Ishikawa (cell line): ENCODE measurements around the gene CACNA1H.

Experiments used
- CEBPB ChIP-seq: IDR thresholded peaks from 2 replicates; pipeline ENCODE4 v1.6.1; 2012
- CREB1 ChIP-seq: IDR thresholded peaks from 2 replicates; pipeline ENCODE4 v1.6.1; 2012; ENCODE audit warnings: low read depth
- EGR1 ChIP-seq: IDR thresholded peaks from 2 replicates; pipeline ENCODE4 v1.6.1; 2012
- EP300 ChIP-seq: IDR thresholded peaks from 2 replicates; pipeline ENCODE4 v1.6.1; 2012; ENCODE audit warnings: borderline replicate concordance
- FOXM1 ChIP-seq: IDR thresholded peaks from 2 replicates; pipeline ENCODE4 v1.6.1; 2012; ENCODE audit warnings: low read depth, borderline replicate concordance
- MAX ChIP-seq: IDR thresholded peaks from 2 replicates; pipeline ENCODE4 v1.6.1; 2012
- NFIC ChIP-seq: IDR thresholded peaks from 2 replicates; pipeline ENCODE4 v1.6.1; 2012
- RAD21 ChIP-seq: IDR thresholded peaks from 2 replicates; pipeline ENCODE4 v1.6.1; 2012; ENCODE audit warnings: low read depth
- REST ChIP-seq: IDR thresholded peaks from 2 replicates; pipeline ENCODE4 v1.6.1; 2012; ENCODE audit warnings: low read depth, mild to moderate bottlenecking
- TAF1 ChIP-seq: IDR thresholded peaks from 2 replicates; pipeline ENCODE4 v1.6.1; 2012; ENCODE audit warnings: low read depth, mild to moderate bottlenecking
- TCF12 ChIP-seq: IDR thresholded peaks from 2 replicates; pipeline ENCODE4 v1.6.1; 2012; ENCODE audit warnings: low read depth
- TEAD4 ChIP-seq: IDR thresholded peaks from 2 replicates; pipeline ENCODE4 v1.6.1; 2012
- USF1 ChIP-seq: IDR thresholded peaks from 2 replicates; pipeline ENCODE4 v1.6.1; 2012
- YY1 ChIP-seq: IDR thresholded peaks from 2 replicates; pipeline ENCODE4 v1.6.1; 2012; ENCODE audit warnings: low read depth
- ZBTB7A ChIP-seq: IDR thresholded peaks from 2 replicates; pipeline ENCODE4 v1.6.1; 2012; ENCODE audit warnings: low read depth

The CACNA1H gene

DNA sequence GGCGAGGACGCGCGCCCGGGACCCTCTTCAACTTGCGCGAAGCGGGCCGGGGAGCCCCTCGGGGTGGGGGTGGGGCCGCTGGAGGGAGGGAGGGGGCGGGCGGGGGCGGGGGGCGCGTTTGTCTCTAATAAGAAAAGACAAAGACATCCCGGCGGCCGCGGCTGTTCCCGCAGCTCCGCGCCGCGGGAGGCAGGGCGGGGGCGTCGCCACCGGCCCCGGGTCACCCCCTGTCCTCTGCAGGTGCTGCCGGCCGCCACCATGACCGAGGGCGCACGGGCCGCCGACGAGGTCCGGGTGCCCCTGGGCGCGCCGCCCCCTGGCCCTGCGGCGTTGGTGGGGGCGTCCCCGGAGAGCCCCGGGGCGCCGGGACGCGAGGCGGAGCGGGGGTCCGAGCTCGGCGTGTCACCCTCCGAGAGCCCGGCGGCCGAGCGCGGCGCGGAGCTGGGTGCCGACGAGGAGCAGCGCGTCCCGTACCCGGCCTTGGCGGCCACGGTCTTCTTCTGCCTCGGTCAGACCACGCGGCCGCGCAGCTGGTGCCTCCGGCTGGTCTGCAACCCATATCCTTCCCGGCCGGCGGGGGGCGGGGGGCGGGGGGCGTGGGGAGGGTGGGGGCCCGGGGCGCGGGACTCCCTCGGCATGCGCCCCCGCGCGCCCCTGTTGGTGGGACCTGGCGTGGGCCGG is 714 bp downstream of the CACNA1H start:
- TF ChIP-seq YY1 (no peak), MAX (no peak), CREB1 (no peak), CEBPB (no peak), EP300 (no peak), FOXM1 (no peak), NFIC (no peak), ZBTB7A (no peak), REST (no peak), USF1 (no peak), TCF12 (no peak), RAD21 (no peak), EGR1 (no peak), TEAD4 (no peak), TAF1 (no peak)

GRCh38 chr16:1154291-1154886 is 1.5 kb downstream of the CACNA1H start:
- TF ChIP-seq TEAD4 = no peak
- no peak for TF ChIP-seq ZBTB7A
- TF ChIP-seq EGR1 = no peak
- no peak for TF ChIP-seq YY1
- TF ChIP-seq CREB1 = no peak
- no peak for TF ChIP-seq EP300
- TF ChIP-seq TAF1 = no peak
- no peak for TF ChIP-seq MAX
- TF ChIP-seq USF1 = no peak
- no peak for TF ChIP-seq TCF12
- no peak for TF ChIP-seq RAD21
- no peak for TF ChIP-seq REST
- TF ChIP-seq NFIC = no peak
- TF ChIP-seq FOXM1 = no peak
- no peak for TF ChIP-seq CEBPB

GRCh38 chr16:1154887-1155331 is 2.0 kb downstream of the CACNA1H start:
- no peak for TF ChIP-seq FOXM1
- TF ChIP-seq MAX = no peak
- no peak for TF ChIP-seq TCF12
- TF ChIP-seq ZBTB7A = no peak
- no peak for TF ChIP-seq RAD21
- no peak for TF ChIP-seq USF1
- TF ChIP-seq TEAD4 = no peak
- TF ChIP-seq REST = no peak
- no peak for TF ChIP-seq CEBPB
- no peak for TF ChIP-seq EGR1
